Umbilical cord (tissue), 2 donors: Measurements from ENCODE around the gene SPOCK1. TPM values are rescaled to one million over a fixed set of nuclear protein-coding genes. Genes with fewer than 3 reads are reported as not detected.

Experiments used
- DNase-seq: peaks from one replicate; pipeline ENCODE4 v3.0.0-alpha.2; 2015; ENCODE audit warnings: low spot score
- total RNA-seq: library from RNA; depleted of rRNA; stranded (reverse); fragments of >200 nt; gene quantifications from one replicate; pipeline ENCODE4 v1.2.3, GENCODE V29; 2014; ENCODE audit warnings: low replicate concordance; ENCODE audit not compliant: insufficient read depth

Gene SPOCK1
- total RNA-seq, 1 donor from 2014 or later = 28.4 TPM

DNA sequence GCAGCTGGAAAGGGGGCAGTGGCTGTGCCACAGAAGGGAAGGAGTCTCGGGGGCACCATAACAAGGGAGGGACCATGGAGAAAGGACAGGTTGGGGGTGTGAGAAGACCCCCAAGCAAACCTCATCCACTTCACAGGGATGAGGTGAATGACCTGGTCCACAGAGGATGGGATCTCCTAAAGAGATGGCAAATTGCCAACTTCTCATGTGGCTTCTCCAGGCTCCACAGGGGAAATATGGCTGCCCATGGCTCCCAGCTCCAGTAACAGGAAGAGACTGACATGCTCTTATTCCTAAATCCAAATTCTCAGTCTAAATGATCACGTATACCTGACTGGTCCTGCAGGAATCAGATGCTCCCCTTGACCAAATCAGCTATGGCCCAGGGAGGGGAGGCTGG lies 340.4 kb downstream of the SPOCK1 start:
- DNase-seq = no peak

DNA sequence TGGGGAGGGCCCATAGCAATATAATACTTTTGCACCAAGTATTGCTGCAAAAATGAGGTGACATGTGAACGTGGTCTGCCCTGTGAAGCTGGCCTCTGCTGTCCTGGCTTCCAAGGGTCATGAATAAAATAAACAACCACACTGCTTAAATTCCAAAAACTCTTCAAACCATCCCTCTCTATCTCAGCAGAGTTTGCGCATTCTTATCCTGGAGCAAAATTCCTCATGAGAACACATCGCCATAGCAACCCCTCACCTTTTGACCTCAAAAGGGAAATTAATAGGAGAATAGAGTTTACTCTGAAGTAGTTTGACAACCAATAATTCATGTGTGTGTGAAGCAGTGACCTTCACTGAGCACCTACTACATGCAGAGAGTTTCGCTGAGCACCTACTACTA lies 342.9 kb downstream of the SPOCK1 start:
- no peak for DNase-seq

DNA sequence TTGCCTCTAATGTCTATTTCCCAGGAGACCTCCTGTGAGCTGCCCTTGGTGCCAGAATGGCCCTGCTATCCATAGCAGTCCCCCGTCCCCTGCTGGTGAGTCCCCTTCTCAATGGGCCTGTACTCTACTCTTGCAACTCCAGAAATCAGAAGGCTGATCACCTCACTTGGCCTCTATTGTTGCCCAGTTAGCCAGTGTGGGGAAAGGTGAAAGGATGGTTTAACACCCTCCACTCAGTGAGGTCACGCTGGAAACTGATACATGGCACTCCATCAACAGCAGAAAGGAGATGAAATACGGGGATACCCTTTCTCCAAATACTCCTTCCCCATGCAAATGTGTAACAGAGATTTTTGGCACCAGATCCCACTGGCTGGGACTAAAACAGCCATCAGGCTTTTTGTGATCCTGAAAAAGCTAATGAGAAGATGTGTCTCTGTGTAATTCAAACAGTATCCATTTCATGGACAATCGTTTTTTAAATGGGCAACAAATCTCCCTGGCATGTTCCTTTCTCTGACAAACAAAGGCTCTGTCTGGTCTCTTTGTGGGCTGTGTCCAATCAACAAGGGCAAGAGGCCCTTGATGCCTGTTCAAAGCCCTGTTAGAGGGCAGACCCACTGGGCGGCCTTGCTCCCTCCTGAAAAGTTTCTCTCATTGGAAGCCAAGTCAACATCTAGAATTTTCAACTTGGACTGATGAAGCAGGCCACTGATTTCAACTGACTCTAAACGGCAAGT lies 343.7 kb downstream of the SPOCK1 start:
- DNase-seq = no peak

- DNase-seq = no peak
Observed at GRCh38 chr5:137152616-137153015, 346.5 kb downstream of the SPOCK1 start.

DNA sequence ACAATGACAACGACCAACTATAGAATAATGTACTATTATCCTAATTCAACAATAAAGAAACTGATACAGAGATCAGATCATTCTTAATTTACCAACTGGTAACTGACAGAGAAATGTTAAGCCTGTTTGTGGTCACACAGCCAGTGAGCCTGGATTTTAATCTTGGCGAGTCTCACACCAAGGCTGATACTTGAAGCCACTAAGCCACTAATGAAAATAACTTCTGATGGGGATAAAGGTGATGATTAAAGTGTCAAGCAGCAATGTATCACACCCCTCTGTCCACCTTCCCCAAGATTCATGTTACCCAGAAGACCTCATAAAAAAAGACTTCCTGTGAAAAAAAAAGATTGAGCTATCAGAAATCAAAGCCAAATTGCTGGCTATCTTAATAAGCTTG lies 350.5 kb downstream of the SPOCK1 start:
- no peak for DNase-seq

DNA sequence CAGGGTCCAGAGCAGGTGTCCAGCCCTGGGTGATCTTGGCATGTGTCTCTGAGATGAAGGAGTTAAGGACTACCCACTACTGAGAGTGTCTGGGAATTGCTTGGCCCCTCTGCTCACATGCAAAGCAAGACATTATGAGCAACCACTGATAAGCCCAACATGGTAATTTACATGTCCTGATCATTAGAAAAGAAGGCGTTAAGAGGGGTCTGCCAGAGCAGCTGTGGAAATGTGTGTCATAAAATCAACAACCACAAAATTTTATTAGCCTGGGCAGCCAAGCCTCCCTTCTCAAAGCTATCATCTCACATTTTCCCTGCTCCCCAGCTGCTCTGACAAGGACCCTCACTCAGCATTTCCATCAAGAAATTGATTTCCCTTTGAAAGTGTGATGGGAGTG lies 351.0 kb downstream of the SPOCK1 start:
- DNase-seq = no peak

DNA sequence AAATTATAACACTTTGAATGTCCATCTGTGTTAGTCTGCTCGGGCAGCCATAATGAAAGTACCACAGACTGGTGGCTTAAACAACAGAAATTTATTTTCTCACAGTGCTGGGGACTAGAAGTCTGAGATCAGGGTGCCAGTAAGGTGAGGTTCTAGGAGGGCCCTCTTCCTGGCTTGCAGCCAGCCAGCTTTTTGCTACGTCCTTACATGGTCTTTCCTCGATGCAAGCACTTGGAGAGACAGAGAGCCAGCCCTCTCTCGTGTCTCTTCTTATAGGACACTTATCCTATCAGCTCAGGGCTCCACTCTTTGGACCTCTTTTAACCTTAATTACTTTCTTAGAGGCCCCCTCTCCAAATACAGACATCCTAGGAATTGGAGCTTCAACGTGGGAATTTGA lies 351.8 kb downstream of the SPOCK1 start:
- no peak for DNase-seq

GRCh38 chr5:137146402-137146890 lies 352.7 kb downstream of the SPOCK1 start:
- peak; percentile 86 for DNase-seq

GRCh38 chr5:137145721-137146120 lies 353.4 kb downstream of the SPOCK1 start:
- DNase-seq = no peak

DNA sequence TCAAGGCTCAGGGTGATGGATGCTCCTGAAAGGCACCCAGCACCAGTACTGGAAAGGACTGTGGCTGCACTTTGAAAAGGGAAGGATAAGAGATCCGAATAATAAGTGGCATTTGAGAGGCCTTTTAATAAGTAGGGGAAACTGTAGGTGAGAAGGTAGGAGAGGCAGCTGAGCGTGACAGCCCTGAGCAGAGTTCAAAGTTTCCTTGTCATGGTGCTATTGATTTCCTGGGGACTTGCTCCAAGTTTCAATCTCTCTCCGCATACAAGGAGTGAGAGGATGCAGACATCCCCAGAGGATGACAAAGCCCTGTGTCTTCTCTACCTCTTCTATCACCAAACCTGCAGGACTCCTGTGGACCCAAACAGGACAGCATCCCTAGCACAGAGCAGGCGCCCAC lies 354.5 kb downstream of the SPOCK1 start:
- DNase-seq = no peak

- DNase-seq = no peak
Observed at GRCh38 chr5:137142764-137143605, 356.1 kb downstream of the SPOCK1 start.

GRCh38 chr5:137142346-137142745 lies 356.8 kb downstream of the SPOCK1 start:
- DNase-seq = peak; percentile 28

- no peak for DNase-seq
Observed at GRCh38 chr5:137141779-137142178, 357.3 kb downstream of the SPOCK1 start.

- peak; percentile 75 for DNase-seq
Observed at GRCh38 chr5:137136991-137137632, 362.0 kb downstream of the SPOCK1 start.

DNA sequence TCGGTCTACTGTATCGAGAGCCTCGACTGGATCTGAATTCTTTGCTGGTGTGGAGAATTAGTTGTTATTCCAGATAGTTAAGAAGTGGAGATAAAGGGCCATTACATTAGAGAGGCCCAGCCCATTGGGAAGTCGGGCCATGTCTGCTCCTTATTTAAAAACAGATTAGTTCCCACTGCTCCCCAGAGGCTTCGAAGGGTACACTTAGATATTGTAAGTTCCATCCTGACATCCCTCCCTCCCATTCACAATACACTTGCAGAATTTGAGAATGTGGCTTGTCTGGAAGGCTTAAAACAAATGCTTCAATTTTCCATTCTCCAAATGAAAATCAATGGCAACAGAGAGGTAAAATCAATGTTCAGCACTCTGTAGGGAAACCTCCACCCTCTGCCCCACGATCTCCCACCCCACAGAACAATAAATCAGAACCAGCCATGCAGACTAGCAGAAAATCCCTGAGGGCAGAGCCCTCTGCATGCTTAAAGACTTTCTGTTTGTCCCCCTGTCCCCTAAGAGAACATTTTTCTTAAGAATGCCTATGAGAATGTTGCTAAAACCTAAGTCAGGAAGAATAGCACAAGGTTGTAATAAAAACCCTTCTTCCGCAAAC lies 364.1 kb downstream of the SPOCK1 start:
- DNase-seq = no peak

- DNase-seq = no peak
Observed at GRCh38 chr5:137129886-137130680, 369.0 kb downstream of the SPOCK1 start.

GRCh38 chr5:137128012-137128411 lies 371.1 kb downstream of the SPOCK1 start:
- DNase-seq = no peak

DNA sequence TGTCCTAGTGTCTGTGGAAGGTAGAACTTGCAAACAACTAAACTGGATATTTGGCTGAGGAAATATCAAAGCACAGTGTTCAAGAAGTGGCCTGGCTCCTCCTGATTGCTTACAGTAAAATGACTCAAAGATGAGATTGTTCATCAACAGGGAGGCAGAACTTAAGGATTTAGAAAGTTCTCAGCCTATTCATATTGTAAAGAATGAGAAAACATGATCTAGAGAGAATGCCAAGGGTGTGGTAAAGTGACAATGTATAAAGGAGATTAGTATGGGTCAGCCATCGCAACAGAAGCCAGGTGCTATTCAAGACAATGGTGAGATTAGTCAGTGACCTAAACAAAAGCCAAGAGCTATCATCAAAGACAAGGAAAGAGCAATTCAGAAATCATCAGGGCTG lies 372.3 kb downstream of the SPOCK1 start:
- DNase-seq = no peak

DNA sequence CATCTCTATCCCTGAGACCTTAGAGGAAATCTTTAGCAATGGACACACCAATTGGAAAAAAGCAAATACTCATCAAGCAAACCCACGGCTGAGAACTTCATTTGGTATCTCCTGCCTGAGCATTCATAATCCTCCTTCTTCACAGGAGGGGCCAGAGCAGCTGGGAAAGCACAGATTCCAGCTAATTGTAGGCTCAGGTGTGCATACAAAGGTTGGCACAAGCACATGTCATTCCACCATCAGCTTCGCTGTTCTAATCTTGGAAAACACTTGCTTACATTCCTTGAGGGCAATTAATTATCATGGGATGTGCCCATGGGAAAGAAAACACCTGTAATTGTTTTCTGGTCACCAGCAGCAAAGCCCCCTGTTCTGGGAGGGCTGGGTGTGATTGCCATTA lies 376.6 kb downstream of the SPOCK1 start:
- no peak for DNase-seq

- DNase-seq = no peak
Observed at GRCh38 chr5:137122075-137122474, 377.1 kb downstream of the SPOCK1 start.

GRCh38 chr5:137119321-137119720 lies 379.8 kb downstream of the SPOCK1 start:
- no peak for DNase-seq
